ENCODE results near the gene MAPK14.

GRCh38 chr6:36141961-36142360 is 114.4 kb downstream of the MAPK14 start:
- TF ChIP-seq CTCF (IDR thresholded peaks at IDR 0.05) (no peak), POLR2A (IDR thresholded peaks at IDR 0.05) (no peak)
